GM19328 (cell line): ENCODE results near the gene GLIPR2.
A peak's percentile ranks its signal among the peaks of the same experiment; 100 is the strongest.
"Not testable (repeated sequence)": the region's sequence is repeated elsewhere in the genome, so short reads cannot be mapped to it uniquely, and the experiment has no call there.

Source experiments
- ATAC-seq: cut with Tn5 transposase; IDR thresholded peaks from one replicate; pipeline ENCODE4 v1.9.1; 2021; ENCODE audit warnings: mild to moderate bottlenecking, moderate library complexity; ENCODE audit not compliant: unreplicated experiment

The GLIPR2 gene

DNA sequence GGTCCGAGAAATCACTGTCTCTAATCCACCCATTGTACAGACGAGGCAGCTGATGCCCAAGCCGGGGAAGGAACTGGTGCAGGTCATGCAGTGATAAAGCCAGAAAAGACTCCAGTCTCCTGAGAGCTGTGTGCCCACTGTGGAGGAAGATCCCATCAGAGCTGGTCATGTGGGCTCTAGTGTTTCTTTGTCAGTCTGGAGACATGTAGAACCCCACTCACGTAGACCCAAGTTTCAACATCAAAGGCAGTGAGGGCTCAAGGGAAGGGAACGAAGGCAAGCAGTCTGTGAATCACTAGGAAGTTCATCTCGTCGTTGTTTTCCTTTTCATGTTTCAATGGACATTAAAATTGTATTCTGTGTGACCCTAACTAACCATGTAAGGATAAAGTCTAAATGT lies 14.6 kb upstream of the GLIPR2 start:
- no peak for ATAC-seq

DNA sequence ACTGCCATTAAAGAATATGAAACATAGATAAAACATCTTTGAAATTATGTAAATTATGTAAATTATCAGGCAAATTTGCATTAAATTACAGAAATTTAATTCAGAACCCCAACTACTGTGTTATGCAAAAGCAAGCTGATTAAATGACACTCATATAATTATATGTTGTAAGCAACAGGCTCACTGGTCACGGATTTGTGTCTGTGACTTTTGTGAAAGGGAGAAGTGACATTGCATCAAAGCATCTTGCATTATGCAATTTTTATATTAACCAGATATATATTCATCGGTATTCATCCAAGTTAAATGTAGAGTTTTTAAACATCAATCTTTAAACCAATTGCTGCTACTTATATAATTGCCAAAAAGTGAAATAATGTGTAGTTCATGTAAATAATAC lies 13.0 kb upstream of the GLIPR2 start:
- ATAC-seq = no peak

DNA sequence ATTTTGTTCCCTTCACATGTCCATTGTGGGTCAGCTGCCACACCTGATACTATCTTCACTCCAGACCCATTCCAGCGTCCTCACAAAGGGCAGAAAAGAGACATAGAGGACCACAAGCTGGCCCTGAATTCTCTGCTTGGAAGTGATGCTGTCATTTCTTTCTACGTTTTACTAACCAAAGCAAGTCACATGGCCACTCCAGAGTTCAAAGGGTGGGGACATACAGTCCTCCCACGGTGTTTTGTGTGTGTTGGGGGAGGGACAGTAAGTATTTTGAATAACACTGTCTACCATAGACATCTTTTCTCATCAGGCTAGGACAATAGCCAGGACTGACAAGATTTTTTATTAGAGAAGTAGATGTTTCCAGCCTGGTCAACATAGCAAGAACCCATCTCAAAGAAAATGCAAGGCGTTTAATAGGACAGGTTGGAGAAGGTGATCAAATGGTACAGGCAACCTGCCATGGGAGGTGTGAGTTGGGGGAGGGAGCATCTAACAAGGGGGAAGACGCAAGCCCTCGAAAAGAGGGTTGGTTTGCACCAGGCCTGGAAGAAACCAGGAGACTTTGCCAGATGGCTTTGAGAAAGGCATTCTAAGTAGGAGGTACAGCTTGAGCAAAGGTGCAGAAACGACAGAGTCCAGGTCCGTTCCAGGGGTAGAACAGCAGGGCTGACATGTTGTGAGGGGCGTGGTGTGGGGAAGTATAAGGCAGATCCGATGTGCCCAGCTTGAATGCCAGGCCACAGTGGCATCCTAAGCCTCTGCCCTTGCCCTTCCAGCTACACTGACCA lies 11.3 kb upstream of the GLIPR2 start:
- ATAC-seq = no peak

DNA sequence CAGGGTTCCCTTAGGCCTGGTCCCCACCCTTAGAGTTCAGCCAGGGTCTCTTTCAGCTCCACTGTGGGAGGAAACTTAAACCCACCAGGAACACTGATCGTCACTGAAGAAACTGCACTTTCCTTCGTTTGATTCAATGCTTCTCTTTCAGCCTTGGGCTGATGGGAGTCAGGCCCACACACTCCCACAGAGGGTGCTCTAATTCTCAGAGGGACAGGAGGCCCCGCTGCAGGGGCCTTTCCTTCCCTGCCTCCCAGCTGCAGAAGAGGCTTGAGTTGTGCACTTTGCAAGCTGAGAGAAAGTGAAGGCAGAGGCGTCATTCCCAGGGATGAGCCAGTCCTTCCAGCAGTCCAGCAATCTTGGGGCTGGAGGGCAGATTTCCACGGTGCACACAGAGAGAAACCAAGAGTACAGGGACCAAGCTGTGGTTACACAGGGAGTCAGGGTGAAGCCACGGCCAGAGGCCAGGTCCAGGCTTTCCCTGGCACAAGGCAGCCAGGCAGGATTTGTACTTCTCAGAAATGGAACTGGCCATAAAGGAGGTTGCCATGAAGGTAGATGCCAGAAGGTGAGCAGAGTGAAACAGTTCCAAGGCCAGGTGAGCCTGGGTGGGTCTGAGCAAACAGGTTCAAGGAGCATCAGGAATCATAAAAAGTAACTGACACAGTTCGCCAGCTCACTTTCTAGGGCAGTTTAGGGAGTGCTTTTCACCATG lies 10.4 kb upstream of the GLIPR2 start:
- ATAC-seq = no peak

DNA sequence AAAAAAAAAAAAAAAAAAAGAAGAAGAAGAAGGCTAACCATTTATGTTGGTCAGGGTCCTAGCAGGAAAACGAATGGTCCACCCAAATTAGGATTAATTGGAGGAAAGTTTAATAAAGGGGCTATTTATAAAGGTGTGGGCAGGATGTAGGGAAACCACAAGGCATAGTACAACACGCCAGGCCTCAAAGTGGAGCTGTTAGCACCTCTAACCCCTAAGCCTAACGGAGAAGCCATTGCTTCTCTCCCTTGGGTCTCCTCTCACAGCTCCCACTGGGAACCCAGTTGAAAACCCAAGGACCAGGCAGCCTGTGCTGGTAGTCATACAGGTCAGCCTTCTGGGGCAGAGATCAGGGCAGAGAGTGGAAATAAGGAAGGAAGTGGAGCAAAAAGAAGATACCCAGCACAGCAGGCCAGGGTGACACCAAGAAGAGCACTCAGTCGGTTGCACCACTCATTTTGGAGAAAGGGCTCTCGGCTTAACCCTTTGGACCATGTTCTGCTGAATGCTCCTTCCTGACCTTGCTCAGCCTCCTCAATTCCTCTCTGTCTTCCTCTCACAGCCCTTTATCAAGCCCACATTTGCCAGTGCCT lies 8.8 kb upstream of the GLIPR2 start:
- no peak for ATAC-seq

DNA sequence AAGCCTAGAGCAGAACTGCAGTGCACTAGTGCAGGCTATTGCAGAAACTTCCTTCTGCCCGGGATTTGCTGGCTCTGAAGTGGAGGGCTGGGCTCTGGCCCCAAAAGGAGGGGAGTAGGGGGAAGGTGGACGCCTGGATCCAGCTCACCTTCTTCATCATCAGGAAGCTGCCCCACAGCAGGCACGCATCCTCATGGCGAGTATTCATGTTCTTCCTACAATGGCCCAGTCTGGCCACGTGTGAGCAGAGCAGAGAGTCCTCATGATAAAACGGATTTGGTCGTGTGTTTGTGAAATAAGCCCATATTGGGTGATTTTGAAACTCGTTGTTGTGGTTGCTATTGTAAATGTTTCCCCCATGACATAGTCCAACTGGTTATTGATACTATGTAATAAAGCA lies 8.2 kb upstream of the GLIPR2 start:
- ATAC-seq = no peak

DNA sequence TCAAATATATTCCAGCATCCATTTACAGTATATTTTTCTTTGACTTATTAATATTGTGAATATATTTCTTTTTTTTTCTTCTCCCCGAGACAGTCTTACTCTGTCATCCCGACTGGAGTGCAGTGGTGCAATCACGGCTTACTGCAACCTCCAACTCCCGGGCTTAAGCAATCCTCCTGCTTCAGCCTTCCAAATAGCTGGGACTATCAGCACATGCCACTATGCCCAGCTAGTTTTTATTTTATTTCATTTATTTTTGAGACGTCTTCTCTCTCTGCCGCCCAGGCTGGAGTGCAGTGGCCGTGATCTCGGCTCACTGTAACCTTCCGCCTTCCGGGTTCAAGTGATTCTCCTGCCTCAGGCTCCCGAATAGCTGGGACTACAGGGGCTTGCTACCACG lies 7.4 kb upstream of the GLIPR2 start:
- ATAC-seq = no peak

DNA sequence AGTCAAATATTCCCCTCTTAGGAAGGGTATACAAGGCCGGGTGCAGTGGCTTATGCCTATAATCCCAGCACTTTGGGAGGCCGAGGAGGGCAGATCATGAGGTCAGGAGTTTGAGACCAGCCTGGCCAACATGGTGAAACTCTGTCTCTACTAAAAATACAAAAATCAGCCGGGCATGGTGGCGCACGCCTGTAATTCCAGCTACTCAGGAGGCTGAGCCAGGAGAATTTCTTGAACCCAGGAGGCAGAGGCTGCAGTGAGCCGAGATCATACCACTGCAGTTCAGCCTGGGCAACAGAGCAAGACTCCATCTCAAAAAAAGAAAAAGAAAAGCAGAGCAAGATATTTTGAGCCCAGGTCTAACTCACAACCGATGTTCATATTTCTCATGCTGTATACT lies 4.9 kb upstream of the GLIPR2 start:
- ATAC-seq = not testable (repeated sequence)

DNA sequence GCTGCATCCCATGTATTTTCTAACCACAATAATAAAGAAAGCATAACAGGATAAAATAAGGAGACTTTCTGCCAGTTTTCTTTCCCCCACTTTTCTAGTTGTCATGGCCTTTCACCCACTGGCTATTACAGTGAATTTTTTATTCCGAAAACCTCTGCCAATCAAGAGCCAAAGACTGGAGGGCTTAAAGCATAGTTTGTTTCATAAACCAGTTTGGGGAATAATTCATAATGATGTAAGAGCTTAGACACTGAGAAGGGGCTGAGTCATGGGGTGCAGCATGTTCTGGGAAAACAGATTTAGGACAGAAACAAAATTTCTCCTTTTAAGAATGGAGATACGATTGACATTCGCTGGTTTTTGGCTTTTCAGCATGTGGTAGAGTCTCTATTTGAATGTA lies 4.4 kb upstream of the GLIPR2 start:
- ATAC-seq = no peak

DNA sequence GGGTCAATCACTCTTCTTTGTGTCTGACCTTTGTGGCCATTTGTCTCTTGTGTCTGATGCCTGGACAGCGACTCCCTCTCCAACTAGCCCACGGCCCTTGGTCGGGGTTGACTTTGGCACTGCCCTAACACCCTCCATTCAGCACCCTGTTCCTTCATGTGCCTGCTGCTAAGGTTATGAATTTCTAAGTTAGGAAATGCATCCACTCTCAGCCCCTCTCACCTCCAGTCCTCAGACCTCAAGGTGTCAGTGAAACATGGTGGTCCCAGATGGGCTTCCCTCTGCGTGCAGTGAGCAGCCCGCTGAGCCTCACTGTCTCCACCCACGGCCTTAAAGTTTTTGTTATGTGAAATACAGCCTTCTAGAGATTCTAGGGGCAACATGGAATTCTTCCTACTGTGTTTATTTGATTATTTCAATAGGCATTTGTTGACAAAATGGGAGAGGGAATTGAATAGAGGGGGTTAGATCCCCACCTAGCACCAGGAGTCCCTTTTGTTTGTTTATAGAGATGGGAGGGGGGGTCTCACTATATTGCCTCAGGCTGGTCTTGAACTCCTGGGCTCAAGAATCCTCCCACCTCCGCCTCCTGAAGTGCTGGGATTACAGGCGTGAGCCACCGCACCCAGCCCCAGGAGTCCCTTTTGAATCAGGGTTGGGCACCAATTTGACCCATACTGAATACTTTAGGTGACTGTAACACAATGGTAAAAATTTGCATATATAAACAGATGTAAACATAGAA lies 1.6 kb upstream of the GLIPR2 start:
- no peak for ATAC-seq

DNA sequence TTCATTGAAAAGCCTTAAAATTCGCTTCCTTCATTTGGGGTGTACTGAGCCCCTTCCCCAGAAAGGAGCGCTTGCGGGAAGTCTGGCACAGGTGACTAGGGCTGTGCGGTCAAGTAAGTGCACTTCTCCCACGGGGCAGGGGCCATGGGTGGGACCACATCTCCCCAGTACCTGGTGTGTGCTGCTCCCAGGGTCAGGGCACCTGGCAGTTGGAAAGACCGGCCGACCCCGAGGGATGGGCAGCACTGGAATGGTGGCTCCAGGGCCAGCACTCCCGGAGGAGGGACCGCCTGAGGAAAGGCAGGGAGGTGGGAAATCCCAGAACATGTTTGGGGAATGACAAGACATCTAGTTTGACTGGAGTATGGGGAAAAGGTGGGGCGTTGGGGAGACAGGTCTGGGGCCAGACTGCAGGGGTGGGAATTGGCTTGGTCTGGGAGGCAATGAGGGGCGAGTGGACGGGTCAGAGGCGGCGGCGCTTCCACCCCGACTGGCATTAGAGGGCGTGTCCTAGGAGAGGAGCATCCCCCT lies 727 bp upstream of the GLIPR2 start:
- ATAC-seq = no peak

DNA sequence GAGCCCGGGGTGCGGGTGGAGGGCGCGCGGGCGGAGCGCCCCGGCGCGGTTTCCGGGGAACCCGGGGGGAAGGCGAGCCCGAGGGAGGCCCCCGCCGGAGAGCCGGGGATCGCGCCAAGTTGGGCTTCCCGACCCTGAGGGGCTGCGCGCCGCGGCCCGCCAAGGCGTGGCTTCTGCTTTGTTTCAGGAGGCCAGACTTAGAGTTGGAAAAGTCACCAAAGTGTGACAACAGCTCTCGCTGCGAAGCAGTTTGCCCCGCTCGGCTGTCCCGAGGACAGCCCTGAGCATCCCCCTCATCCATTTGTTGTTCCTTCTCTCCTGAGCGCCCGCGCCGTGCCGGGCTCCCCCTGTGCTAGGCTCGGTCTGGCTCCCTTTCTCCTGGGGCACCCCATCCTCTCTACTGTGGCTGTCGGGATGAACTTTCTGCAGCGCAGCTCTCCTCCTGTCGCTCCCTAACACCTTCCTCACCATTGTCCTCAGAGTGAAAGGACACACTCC lies 410 bp downstream of the GLIPR2 start:
- peak; percentile 23 for ATAC-seq

DNA sequence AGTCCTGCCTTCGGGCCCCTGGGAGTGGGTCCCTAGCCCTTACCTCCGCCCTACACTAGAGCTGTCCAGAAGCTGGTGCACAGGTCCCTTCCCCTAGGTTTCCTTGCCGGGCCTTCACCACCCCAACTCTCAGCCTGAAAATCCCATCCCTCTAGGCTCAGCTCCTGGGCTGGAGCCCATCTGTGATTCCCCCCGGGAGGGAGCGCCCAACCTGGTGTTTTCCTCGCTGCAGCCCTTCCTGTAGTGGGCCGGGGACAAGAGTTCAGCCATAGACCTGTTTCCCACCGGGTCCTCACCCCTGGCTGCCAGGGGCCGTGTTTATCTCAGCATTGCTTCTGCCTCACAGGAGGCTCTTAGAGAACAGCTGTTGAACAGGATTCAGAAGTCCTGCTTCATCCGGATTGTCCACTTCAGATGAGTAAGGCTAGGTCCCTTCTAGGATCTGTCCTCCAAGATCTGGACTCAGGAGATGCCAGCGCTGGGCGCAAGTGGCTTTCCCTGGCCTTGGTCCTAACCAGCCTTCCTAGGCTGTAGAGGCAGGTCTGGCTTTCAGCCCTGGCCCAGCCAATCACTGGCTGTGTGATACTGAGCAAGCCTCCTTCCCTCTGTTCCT lies 965 bp downstream of the GLIPR2 start:
- ATAC-seq = no peak

DNA sequence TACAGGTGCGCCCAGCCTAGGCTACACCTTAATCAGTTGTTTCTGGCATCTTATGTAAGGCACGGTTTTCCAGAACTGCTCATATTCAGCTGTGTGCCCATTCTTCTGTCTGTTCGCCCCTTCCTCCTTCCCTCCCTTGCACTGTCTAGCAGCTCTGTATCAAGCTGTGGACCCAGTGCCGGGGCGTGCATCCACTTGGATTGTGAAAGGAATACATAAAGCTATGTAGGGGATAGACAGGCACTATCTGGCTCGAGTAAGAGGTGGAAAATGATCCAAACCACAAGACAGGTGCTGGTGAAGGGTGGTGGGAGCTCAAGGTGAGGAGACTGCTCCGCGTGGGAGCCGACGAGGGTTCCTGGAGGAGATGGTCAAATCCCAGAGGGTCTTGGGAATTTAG lies 2.0 kb downstream of the GLIPR2 start:
- no peak for ATAC-seq

DNA sequence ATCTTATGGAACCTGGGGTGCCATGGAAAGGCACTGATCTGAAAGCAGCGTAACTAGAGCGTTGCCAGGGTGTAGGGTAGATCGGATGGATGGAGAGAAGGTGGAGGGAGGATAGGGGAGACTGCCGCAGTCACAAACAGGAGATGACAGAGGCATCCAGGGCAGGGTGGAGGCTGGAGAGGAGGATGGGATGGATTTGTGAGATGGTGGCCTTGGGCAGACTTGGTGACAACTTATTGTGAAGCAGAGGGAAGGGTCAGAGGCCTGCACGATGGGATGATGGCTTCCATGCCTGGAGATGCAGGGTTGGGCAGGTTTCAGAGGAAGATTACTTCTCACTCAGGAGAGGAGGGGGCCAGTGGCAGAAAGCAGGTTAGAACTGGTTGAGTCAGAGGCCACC lies 2.4 kb downstream of the GLIPR2 start:
- no peak for ATAC-seq

DNA sequence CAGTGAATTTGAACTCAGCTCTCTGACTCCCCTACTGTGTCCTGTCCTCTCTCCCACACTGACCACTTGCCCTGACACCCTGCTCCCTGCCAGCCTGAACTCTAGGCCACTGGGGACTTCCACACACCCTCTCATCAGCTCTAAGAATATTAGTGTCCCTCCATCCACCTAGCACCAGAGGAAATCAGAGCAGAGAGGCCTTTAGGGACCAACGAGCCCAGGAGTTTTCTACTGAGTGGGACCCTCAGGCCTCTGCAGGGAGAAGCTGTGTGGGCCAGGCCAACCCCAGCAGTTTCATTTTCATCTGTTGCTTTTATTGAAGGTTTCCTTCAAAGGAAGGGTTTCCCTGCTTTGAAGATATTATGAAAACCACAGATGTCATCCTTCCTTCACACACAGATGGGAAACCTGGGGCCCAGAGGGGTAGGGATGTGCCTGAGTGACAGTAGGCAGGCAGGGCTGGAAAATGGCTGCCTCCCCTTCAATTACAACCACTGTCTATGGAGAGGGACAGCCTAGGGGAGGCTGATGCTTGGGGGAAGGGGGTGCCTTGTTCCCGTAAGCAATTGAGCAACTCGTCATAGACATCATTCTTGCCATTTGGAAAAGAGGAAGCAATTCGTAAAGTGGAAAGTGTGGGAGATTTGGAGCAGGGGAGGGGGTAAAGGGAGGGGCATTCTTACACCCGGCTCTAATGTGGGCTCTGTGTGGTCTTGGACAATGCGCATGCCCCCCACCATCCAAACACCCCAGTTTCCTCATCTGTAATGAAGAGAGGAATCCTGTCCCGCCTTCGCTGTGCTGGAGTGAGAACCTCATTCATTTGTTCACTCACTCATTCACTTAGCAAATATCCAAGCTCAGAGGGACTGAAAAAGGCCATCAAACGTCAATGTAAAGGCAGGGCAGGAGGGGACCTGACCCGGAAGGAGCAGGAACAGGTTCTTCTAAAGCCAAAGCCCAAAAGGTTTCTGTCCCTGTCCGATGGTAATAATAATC lies 3.9 kb downstream of the GLIPR2 start:
- ATAC-seq = no peak

DNA sequence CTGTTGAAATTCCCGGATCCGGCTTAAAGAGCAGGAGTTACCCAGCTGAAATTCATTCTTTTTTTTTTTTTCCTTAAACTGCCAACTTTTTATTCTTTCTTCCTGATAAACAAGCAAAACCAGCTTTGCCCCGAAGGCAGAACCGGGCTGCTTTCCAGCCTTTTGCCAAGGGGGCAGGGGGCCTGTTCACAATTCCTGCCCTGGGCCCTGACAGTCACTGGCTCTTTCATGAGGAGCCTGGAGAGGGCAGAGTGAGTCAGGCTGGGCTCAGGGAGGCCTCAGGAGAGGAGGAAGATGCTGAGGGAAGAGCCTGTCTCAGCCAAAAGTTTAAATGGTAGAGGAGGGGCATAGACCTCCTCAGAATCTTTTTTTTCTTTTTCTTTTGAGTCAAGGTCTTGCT lies 4.8 kb downstream of the GLIPR2 start:
- ATAC-seq = no peak

DNA sequence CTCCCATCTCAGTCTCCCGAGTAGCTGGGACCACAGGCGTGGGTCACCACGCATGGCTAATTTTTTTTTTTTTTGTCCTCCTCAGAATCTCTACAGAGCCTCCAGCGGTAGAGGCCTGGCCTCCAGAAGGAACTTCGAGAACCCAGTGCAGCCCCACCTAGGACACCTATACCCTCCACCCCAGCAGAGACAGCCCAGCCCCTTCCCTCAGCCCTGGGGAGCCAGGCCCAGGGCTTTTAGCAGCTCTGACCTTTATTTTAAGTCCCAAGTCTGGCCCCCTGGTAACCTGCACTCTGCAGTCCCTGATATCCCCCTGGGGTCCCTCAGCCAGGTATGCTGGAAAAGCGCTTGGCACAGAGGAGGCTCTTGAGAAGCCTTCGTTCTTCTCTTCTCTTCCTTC lies 5.2 kb downstream of the GLIPR2 start:
- ATAC-seq = no peak

DNA sequence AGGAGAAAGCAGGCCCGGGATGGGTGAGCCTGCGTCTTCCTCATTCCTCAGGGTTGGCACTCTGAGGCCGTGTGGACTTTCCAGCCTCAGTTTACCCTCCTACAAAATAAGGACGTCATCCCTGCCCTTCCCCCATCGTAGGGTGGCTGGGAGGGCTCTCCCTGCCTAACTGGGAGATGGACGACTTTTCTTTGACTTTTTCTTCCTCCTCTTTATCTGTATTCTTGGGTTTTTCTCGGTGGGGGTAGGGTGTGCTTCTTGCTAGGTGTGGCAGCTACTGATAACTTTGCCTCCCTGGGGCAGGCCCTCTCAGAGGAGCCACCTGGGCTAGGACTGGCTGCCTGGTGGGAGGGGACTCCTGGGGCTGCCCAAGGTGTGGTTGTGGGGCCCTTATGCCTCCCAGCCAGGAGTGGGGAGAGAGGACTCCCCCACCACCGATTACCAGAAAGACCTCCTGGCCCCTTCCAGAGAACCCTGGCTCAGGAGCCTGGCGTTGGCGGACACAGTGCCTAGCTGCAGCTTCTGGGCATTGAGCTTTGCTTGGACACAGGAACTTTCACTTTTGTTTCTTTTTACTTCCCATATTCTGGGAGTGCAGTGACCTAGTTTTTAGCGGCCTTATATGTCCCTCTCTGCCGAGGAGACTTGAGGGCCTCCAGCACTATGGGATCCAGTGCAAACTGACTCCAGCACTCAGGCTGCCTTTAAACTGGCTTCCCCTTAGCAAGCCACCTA lies 6.1 kb downstream of the GLIPR2 start:
- ATAC-seq = no peak
